PFSK-1 (cell line): ENCODE measurements around the gene BTBD9.

Experiments used
- POLR2AphosphoS5 ChIP-seq: IDR thresholded peaks from 2 replicates; pipeline ENCODE4 v1.6.1; 2012; ENCODE audit warnings: low read depth, mild to moderate bottlenecking, control low read depth, low read length, moderate library complexity
- SIN3A ChIP-seq: IDR thresholded peaks from 2 replicates; pipeline ENCODE4 v1.6.1; 2012; ENCODE audit warnings: mild to moderate bottlenecking, low read length, moderate library complexity, borderline replicate concordance; ENCODE audit not compliant: insufficient read depth
- TAF1 ChIP-seq: IDR thresholded peaks from 2 replicates; pipeline ENCODE4 v1.6.1; 2012; ENCODE audit warnings: low read length, control low read depth, borderline replicate concordance; ENCODE audit not compliant: insufficient read depth
- TF ChIP-seq, protein P1 (sequence below), 2 experiments: IDR thresholded peaks; 2 replicates each; pipeline versions ENCODE4 v1.6.1 to v1.8.0; 2011 to 2012; ENCODE audit warnings: low read depth in 2 of 2, low read length in 2 of 2, control low read depth in 1 of 2, inconsistent platforms in 1 of 2, mild to moderate bottlenecking in 1 of 2, moderate library complexity in 1 of 2; ENCODE audit not compliant: insufficient read depth in 1 of 2

DNA sequence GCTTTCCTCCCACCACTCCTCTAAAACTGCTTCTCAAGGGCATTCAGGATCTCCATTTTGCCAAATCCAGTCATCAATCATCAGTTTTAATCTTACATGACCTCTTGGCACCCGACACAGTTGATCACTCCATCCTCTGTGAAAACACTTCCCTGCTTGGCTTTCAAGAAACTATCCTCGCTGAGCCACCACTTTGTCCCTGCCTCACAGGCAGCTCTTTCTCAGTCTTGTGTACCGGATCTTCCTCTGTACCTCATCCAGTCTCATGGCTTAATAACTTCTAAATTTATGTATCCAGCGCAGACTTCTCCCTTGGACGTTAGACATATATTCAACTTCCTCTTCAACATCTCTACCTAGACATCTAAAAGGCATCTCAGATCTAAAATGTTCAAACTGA lies 89.9 kb downstream of the BTBD9 start:
- TF ChIP-seq SIN3A (no peak), TAF1 (no peak), POLR2AphosphoS5 (no peak)
- TF ChIP-seq, protein P1, sequence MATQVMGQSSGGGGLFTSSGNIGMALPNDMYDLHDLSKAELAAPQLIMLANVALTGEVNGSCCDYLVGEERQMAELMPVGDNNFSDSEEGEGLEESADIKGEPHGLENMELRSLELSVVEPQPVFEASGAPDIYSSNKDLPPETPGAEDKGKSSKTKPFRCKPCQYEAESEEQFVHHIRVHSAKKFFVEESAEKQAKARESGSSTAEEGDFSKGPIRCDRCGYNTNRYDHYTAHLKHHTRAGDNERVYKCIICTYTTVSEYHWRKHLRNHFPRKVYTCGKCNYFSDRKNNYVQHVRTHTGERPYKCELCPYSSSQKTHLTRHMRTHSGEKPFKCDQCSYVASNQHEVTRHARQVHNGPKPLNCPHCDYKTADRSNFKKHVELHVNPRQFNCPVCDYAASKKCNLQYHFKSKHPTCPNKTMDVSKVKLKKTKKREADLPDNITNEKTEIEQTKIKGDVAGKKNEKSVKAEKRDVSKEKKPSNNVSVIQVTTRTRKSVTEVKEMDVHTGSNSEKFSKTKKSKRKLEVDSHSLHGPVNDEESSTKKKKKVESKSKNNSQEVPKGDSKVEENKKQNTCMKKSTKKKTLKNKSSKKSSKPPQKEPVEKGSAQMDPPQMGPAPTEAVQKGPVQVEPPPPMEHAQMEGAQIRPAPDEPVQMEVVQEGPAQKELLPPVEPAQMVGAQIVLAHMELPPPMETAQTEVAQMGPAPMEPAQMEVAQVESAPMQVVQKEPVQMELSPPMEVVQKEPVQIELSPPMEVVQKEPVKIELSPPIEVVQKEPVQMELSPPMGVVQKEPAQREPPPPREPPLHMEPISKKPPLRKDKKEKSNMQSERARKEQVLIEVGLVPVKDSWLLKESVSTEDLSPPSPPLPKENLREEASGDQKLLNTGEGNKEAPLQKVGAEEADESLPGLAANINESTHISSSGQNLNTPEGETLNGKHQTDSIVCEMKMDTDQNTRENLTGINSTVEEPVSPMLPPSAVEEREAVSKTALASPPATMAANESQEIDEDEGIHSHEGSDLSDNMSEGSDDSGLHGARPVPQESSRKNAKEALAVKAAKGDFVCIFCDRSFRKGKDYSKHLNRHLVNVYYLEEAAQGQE (IDR thresholded peaks at IDR 0.05; ENCODE audit: insufficient read depth in 1 of 2, low read depth in 2 of 2, low read length in 2 of 2), result no peak
